ENCODE measurements around the gene RBM43.

GRCh38 chr2:151262629-151263028 lies 966 bp upstream of the RBM43 start:
- TF ChIP-seq CTCF (IDR thresholded peaks at IDR 0.05) (no peak), SIN3A (IDR thresholded peaks at IDR 0.05; ENCODE audit: borderline replicate concordance, insufficient read depth, low read depth, low read length) (no peak), POLR2AphosphoS5 (IDR thresholded peaks at IDR 0.05; ENCODE audit: low read depth, low read length) (no peak), TCF7L2 (IDR thresholded peaks at IDR 0.05; ENCODE audit: low read depth, low read length) (no peak)
- TF ChIP-seq, protein P1, sequence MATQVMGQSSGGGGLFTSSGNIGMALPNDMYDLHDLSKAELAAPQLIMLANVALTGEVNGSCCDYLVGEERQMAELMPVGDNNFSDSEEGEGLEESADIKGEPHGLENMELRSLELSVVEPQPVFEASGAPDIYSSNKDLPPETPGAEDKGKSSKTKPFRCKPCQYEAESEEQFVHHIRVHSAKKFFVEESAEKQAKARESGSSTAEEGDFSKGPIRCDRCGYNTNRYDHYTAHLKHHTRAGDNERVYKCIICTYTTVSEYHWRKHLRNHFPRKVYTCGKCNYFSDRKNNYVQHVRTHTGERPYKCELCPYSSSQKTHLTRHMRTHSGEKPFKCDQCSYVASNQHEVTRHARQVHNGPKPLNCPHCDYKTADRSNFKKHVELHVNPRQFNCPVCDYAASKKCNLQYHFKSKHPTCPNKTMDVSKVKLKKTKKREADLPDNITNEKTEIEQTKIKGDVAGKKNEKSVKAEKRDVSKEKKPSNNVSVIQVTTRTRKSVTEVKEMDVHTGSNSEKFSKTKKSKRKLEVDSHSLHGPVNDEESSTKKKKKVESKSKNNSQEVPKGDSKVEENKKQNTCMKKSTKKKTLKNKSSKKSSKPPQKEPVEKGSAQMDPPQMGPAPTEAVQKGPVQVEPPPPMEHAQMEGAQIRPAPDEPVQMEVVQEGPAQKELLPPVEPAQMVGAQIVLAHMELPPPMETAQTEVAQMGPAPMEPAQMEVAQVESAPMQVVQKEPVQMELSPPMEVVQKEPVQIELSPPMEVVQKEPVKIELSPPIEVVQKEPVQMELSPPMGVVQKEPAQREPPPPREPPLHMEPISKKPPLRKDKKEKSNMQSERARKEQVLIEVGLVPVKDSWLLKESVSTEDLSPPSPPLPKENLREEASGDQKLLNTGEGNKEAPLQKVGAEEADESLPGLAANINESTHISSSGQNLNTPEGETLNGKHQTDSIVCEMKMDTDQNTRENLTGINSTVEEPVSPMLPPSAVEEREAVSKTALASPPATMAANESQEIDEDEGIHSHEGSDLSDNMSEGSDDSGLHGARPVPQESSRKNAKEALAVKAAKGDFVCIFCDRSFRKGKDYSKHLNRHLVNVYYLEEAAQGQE (IDR thresholded peaks at IDR 0.05; ENCODE audit: insufficient read depth in 1 of 2, low read depth in 2 of 2, low read length in 1 of 2) = no peak
